Uterus (tissue), 4 donors: ENCODE results near the gene POU3F3. TPM values are rescaled to one million over a fixed set of nuclear protein-coding genes. Genes with fewer than 3 reads are reported as not detected.

Experiments used
- DNase-seq, 2 donors: peaks; one replicate each; pipeline ENCODE4 v3.0.0-alpha.2; 2019 to 2020
- H3K27ac ChIP-seq, 2 donors: fragments of 200-600 bp; sonication (generic); 1 replicate in 1 of 2; 2 replicates in 1 of 2; pipeline ENCODE4 v1.5.1; 2016 to 2018
- H3K27me3 ChIP-seq, 2 donors: fragments of 200-600 bp; sonication (generic); one replicate each; pipeline ENCODE4 v1.5.1; 2018 to 2019; ENCODE audit warnings: control low read depth in 1 of 2
- H3K36me3 ChIP-seq, 2 donors: fragments of 200-600 bp; sonication (generic); one replicate each; pipeline ENCODE4 v1.5.1; 2019; ENCODE audit warnings: control low read depth in 1 of 2
- H3K4me1 ChIP-seq, 2 donors: fragments of 200-600 bp; sonication (generic); one replicate each; pipeline ENCODE4 v1.5.1; 2018 to 2019; ENCODE audit warnings: control low read depth in 1 of 2
- H3K4me3 ChIP-seq, 2 donors: fragments of 200-600 bp; sonication (generic); 1 replicate in 1 of 2; 2 replicates in 1 of 2; pipeline ENCODE4 v1.5.1; 2018 to 2019; ENCODE audit warnings: mild to moderate bottlenecking in 1 of 2
- H3K9me3 ChIP-seq, 2 donors: fragments of 200-600 bp; sonication (generic); one replicate each; pipeline ENCODE4 v1.5.1; 2019; ENCODE audit warnings: control low read depth in 1 of 2
- CTCF ChIP-seq, 4 experiments: fragments of 200-600 bp in 2 of 4; fragments of 450-650 bp in 2 of 4; sonication (generic) in 2 of 4; IDR thresholded peaks; one replicate each; pipeline ENCODE4 v1.5.1; 2016 to 2019; ENCODE audit warnings: antibody characterized with exemption in 4 of 4, mild to moderate bottlenecking in 2 of 4, moderate library complexity in 1 of 4
- POLR2A ChIP-seq, 2 donors: fragments of 450-650 bp; IDR thresholded peaks; one replicate each; pipeline ENCODE4 v1.6.1; 2016; ENCODE audit warnings: antibody characterized with exemption in 2 of 2, mild to moderate bottlenecking in 1 of 2, moderate library complexity in 1 of 2
- intact Hi-C: fragments of 100-400 bp; cut with DNase I; formaldehyde crosslinking; loops from one replicate; pipeline ENCODE4 v1.15.1; 2023; ENCODE audit warnings: low total_unique reads
- total RNA-seq, 4 donors: library from RNA; depleted of rRNA in 3 of 4; stranded (reverse); fragments of >200 nt in 3 of 4; gene quantifications; one replicate each; pipeline versions ENCODE4 v1.1.0 to v1.2.4, GENCODE V29; 2014 to 2023
- donor health status: DM: yes; HTN: yes; CAD: no.

The POU3F3 gene
- total RNA-seq, 4 donors from 2014 or later: 0.18 TPM; not detected in 3

DNA sequence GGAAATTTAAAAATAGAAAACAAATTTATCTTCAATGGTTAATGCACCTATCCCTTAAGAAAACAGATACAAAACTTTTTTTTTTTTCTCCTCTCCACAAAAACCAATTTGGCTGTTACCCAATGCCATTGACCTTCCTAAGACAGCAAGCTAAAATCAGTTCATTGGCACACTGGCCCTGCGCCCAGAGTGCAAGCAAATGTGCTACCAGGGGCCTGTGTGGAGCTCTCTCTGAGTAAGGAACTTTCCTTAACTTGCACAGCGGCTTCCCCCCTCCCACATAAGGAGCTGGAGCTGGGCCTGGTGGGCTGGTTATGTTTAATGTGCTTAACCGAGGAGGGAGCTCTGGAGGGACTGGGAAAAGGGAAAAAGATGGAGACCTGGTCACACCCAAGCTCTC lies 17.6 kb upstream of the POU3F3 start:
- Histone ChIP-seq H3K36me3 (no peaks in the 10 kb centered on the region), H3K9me3 (no peaks in the 10 kb centered on the region), H3K4me3 (no peak overlapping the region), H3K4me1 (no peaks in the 10 kb centered on the region), H3K27ac (no peak overlapping the region), H3K27me3 (peaks cover 0 to 16% of the 10 kb centered on the region in 2 donors)
- no peak for DNase-seq
- intact Hi-C loops: no loop called here
- TF ChIP-seq POLR2A (IDR thresholded peaks at IDR 0.05) (no peak), CTCF (IDR thresholded peaks at IDR 0.05) (no peak)

GRCh38 chr2:104836841-104837240 lies 17.1 kb upstream of the POU3F3 start:
- DNase-seq: no peak
- peaks cover 0 to 22% of the 10 kb centered on the region in 2 donors for H3K27me3 ChIP-seq
- H3K36me3 ChIP-seq: no peaks in the 10 kb centered on the region
- intact Hi-C loops: no loop called here
- no peak overlapping the region for H3K27ac ChIP-seq
- no peaks in the 10 kb centered on the region for H3K9me3 ChIP-seq
- TF ChIP-seq POLR2A (IDR thresholded peaks at IDR 0.05) (no peak), CTCF (IDR thresholded peaks at IDR 0.05) (no peak)
- H3K4me1 ChIP-seq: no peaks in the 10 kb centered on the region
- H3K4me3 ChIP-seq: no peak overlapping the region

DNA sequence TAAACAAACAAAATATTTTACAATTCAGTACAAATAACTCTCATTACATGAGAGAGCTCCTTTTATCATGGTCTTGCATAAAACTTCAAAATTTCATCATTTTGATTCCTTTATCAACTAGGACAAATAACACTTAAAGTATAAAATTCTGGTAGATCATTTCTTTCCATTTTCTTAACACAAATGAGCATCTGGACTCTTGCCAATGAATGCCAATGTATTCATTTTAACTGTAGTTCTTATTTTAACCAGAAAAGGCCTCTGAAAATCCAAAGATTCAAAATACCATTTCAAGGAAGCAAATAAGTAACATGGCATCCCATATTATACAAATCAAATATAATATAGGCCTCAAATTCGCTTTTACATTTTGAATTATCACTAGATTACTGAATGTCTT lies 13.8 kb upstream of the POU3F3 start:
- H3K27ac ChIP-seq: no peak overlapping the region
- no peak for DNase-seq
- no peaks in the 10 kb centered on the region for H3K36me3 ChIP-seq
- intact Hi-C loops: no loop called here
- no peaks in the 10 kb centered on the region for H3K9me3 ChIP-seq
- H3K27me3 ChIP-seq: peaks cover 0 to 49% of the 10 kb centered on the region in 2 donors
- TF ChIP-seq POLR2A (IDR thresholded peaks at IDR 0.05) (no peak), CTCF (IDR thresholded peaks at IDR 0.05) (no peak)
- peaks cover 0 to 6% of the 10 kb centered on the region in 2 donors for H3K4me1 ChIP-seq
- no peak overlapping the region for H3K4me3 ChIP-seq

DNA sequence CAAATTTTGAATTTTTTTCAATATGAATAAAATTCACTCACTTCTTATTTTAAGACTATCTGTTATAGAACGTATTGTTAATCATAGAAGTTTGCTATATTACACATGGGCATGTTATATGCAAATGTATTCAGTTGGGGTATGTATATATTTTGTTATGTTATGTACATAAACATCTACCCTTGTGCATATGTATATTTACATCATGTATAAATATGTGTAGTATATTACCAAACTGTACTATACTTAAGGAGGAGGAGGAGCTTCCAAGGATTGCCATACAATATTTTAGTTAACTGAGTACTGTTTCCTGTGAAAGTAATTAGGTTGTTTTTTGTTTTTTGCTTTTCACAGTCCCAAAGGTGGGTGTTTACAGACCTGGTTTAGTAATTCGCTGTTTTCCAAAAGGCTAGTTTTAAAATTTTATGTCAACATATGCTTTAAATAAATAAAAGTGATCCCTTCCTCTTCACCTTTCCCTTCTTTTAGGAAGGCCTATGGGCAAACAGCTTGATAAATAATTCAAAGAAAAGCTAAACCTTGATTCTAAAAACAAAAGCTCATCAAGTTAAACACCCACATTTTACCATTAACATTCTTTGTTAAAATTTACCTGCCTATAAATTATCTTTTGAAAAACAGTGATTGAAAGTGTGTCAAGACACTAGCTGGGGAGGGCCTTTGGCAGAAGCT lies 12.9 kb upstream of the POU3F3 start:
- Histone ChIP-seq H3K4me1 (peaks cover 0 to 6% of the 10 kb centered on the region in 2 donors), H3K9me3 (no peaks in the 10 kb centered on the region), H3K36me3 (no peaks in the 10 kb centered on the region), H3K27me3 (peaks cover 0 to 57% of the 10 kb centered on the region in 2 donors), H3K27ac (no peak overlapping the region), H3K4me3 (no peak overlapping the region)
- no peak for TF ChIP-seq CTCF (IDR thresholded peaks at IDR 0.05)
- no peak for TF ChIP-seq POLR2A (IDR thresholded peaks at IDR 0.05)
- intact Hi-C loops: no loop called here
- no peak for DNase-seq

DNA sequence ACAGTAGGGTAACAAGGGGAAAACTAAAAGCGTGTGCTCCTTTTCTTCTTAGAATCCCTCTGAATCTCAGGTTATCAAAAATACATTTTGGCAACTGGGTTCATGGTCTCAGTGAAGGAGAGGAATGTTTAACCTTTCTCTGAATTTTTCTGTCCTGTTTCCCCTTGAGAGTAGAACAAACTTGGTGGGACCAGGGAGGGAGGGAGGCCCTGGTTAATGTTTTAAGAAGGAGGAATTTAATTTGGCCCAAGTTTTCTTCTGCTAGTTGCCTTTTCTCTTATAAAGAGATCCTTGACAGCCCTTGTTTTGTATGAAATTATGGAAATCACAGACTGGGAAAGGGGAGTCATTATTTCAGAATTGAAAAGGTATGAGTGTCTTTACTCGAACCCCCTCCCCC lies 12.2 kb upstream of the POU3F3 start:
- H3K4me1 ChIP-seq: peaks cover 0 to 6% of the 10 kb centered on the region in 2 donors
- no peak for DNase-seq
- no peak overlapping the region for H3K27ac ChIP-seq
- no peak for TF ChIP-seq CTCF (IDR thresholded peaks at IDR 0.05)
- no peak for TF ChIP-seq POLR2A (IDR thresholded peaks at IDR 0.05)
- no peaks in the 10 kb centered on the region for H3K9me3 ChIP-seq
- H3K4me3 ChIP-seq: no peak overlapping the region
- intact Hi-C loops: no loop called here
- no peaks in the 10 kb centered on the region for H3K36me3 ChIP-seq
- H3K27me3 ChIP-seq: peaks cover 0 to 64% of the 10 kb centered on the region in 2 donors
